AG09319 (cell line): ENCODE results near the gene RIBC2.

ENCODE experiments used
- DNase-seq: peaks from one replicate; pipeline ENCODE4 v3.0.0-alpha.2; 2010; ENCODE audit warnings: low read depth; ENCODE audit errors: extremely low read depth
- CTCF ChIP-seq: IDR thresholded peaks from 2 replicates; pipeline ENCODE4 v1.5.1; 2011; ENCODE audit warnings: low read depth, mild to moderate bottlenecking, inconsistent platforms, low read length, moderate library complexity

The RIBC2 gene

GRCh38 chr22:45398214-45398613 lies 15.3 kb upstream of the RIBC2 start:
- TF ChIP-seq CTCF = no peak
- DNase-seq = no peak

GRCh38 chr22:45399712-45400445 lies 13.6 kb upstream of the RIBC2 start:
- no peak for TF ChIP-seq CTCF
- no peak for DNase-seq

- DNase-seq = no peak
- no peak for TF ChIP-seq CTCF
Measured at GRCh38 chr22:45402466-45402985, 11.0 kb upstream of the RIBC2 start.

GRCh38 chr22:45407793-45408192 lies 5.7 kb upstream of the RIBC2 start:
- no peak for DNase-seq
- TF ChIP-seq CTCF = no peak

- TF ChIP-seq CTCF = no peak
- DNase-seq = no peak
Measured at GRCh38 chr22:45413013-45413367, 503 bp upstream of the RIBC2 start.

GRCh38 chr22:45418056-45418769 lies 4.7 kb downstream of the RIBC2 start:
- TF ChIP-seq CTCF = no peak
- DNase-seq = no peak

GRCh38 chr22:45418770-45419138 lies 5.3 kb downstream of the RIBC2 start:
- no peak for TF ChIP-seq CTCF
- DNase-seq = no peak
